GM19452 (cell line): ENCODE results near the gene STMP1.
"Not testable (repeated sequence)": the region's sequence is repeated elsewhere in the genome, so short reads cannot be mapped to it uniquely, and the experiment has no call there.

Source experiments
- ATAC-seq: cut with Tn5 transposase; IDR thresholded peaks from one replicate; pipeline ENCODE4 v1.9.1; 2021; ENCODE audit not compliant: unreplicated experiment

Gene STMP1

DNA sequence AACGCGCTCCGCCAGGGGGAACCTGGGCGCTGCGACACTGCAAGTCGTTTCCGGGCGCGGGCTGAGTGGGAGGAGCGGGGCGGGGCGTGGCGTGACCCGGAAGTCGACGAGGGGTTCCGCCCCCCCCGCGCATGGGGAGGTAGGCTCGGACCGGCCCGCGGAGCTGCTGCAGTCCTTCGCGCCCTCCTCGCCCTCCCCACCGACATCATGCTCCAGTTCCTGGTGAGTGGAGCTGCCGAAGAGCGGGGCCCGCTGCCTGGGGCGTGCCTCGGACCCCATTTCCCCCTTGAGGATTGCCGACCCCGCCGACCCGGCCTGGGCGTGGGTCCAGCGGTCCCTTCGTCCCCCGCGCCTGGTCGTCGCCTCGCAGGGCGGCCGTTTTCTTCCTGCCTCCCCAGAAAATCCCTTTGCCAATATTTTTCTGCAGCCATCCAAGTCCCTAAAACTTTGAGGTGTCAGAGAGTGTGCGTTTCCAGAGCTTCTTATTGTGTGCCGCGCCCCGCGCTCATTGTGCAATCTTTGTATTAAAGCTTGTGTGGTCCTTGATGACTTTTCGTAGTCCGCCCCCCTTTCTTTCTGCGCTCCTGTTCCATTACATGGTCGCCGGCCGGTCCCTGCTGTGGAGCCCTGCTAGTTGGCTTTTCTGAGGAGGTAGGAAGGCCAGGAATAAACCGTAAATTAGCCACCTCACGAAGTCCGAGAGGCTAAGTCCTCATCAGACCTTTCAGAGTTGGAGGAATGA, at the start of gene STMP1:
Gene STMP1 (plus strand): TSS at position 142 of the 742 bp plus-strand sequence.
- ATAC-seq = peak; percentile 86

DNA sequence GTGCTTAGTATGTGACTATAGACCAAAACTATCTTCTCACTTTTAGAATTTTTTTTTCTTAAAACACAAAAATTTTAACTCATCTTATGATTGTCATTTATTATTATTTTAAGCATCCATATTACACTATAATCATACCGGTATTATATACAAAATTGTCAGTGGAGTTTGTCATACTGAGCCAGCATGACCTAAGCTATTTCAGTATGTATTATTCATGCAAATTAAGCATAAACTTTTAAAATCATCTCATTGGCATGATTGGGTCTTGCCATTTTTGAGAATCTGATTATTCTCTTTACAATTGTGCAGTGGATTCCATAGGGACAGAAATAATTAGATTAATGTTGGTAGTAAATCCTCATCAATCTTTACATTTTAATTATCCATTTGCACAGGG, 46.2 kb upstream of the STMP1 start:
- no peak for ATAC-seq

DNA sequence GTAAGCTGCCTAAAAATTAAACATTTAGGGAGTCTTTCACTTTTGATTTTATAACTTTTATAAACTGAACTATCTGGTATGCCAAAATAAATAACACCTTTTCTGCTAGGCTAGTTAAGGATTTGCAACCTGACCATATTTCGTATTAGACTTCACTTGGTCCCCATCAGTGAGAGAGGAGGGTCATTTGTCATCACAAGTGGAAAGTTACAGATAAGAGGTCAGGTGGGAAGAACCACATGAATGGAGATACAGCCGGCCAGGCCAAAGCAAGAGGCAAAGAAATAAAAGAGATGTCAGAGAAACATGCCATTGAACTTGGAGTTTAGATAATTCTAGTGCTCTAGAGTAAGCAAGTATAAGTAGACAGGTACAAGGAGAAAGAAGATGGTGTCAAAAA, 44.5 kb upstream of the STMP1 start:
- ATAC-seq = no peak

DNA sequence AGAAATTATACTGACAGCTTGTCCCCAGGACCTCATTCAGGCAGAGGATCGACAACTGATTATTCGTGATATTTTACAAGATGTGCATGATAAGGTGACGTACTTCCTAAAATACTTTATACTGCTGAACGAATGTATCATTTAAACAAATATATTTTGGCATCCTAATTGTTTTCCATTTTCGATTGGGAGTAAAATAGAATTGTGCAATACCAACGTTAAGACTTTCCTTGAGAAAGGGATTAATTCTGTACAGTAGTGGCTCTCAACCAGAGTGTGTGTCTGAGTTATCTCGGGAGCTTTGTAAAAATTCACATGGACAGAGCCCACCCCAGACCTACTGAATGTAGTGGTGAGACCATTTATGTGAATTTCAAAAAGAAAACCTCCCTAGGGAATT, 43.8 kb upstream of the STMP1 start:
- ATAC-seq = no peak

DNA sequence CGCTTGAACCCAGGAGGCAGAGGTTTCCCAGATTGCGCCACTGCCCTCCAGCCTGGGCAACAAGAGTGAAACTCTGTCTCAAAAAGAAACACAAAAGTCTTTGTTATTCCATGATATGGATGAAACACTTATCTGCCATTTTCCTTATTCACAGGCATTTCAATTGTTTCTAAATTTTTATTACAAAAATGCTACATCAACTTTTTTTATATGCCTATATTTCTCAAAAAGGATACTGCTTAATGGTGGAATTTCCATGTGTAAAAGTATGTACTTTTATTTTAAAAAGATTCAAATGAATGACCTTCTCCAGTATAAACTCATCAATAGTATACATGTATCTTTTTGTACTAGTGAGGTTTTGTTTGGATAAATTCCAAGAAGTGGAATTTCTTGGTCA, 41.9 kb upstream of the STMP1 start:
- ATAC-seq = no peak

DNA sequence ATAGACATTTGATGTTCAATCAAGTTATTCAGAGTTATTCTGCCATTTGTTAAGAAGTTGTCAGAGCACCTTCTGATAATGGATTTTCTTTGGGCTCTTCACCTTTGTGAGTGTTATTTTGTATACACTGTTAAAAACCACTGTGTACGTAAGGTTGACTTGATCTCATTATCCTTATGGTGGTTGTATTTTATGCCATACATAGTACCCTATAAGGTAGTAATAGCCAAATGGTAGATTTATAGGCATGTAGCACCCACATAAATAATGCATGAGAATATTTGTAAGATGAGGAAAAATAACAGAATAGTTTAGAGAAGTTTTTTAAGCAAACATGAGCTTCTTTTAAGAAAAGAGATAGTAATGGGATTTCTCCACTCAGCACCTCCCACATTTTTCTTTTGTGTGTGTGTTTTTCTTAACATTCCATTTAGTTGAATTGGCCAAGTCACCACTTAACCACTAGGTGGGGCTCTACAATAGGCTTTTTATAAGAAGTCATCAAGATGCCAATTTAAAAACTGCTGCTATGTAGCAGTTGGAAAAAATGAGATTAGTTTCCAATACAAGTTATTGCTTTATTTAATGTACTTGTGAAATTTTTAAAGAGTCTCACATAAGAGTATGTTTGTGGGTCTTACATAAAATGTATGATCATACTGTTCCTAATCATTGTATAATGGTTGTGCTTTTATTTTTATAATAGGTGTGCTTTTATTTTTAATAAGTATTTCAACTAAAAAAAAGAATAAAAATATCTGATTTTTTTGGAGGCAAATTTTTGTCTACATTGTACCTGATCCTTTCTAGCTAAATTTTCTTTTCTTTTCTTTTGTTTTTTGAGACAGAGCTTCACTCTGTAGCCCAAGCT, 41.1 kb upstream of the STMP1 start:
- no peak for ATAC-seq

DNA sequence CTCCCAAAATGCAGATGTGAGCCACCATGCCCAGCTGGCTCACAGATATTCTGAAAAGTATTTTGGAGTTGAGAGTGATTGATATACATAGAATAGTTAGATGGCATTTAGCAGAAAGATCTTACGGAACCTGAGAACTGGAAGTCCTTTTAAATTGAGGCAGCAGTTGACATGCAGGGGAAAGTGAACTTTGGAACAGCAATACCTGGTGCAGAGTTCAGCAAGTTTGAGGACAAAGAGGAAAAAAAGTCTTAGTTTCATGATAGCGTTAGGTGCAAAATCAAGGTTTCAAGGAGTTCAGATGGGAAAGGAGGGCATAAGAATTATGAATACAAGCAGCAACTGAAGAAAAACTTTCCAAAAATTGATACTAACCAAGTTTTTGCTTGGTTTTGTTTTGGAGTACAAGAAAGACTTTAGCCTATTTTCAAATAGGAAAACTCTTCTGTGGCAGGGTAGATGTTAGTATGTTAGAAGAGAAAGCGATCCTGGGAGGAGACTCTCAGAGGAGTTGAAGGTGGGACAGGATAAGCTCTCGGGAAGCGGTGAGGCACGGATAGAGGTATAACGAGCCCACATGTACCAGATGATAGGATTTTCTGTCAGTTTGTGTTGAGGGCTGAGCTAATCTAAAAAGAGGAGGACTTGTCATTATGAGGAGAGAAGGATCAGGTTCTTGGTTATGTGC, 28.0 kb upstream of the STMP1 start:
- no peak for ATAC-seq

DNA sequence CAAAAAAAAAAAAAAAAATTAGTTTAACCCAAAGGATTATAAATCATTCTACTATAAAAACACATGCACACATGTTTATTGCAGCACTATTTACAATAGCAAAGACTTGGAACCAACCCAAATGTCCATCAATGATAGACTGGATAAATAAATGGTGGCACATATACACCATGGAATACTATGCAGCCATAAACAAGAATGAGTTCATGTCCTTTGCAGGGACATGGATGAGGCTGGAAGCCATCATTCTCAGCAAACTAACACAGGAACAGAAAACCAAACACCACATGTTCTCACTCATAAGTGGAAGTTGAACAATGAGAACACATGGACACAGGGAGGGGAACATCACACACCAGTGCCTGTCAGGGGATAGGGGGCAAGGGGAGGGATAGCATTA, 22.6 kb upstream of the STMP1 start:
- not testable (repeated sequence) for ATAC-seq

DNA sequence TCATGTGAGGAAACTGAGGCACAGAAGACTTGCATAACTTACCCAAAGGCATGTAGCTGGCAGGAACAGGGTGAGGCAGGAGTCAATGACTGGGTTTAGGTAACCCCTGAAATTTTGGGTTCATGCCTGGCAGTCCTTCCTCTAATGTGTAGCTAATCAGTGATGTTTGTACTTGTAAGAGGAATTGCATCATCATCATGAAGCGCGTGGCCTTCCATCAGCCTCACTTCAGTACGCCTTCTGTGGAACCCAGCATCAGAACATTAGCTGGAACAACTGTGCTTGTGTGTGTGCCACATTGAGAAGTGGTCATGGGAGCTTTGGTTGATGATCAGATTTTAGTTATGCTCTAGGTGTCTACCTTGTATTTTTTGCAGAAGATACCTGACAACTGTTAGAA, 18.2 kb upstream of the STMP1 start:
- ATAC-seq = no peak

DNA sequence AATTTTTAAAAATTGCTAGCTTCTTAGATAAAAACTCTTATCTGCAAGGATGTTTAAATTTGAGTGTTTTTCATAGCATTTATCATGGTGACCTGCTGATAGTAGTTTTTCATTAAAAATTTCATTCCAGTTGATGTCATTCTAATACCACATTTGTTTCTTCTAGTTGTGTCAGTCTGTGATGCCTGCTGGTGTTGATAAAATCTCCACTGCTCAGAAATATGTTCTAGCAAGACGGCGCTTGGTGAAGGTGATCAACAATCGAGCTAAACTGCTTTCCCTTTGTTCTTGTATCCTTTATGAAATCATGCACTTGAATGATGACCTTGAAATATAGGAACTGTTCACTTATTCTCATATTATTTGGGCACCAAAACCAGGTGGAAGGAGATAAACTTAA, 17.6 kb upstream of the STMP1 start:
- no peak for ATAC-seq

DNA sequence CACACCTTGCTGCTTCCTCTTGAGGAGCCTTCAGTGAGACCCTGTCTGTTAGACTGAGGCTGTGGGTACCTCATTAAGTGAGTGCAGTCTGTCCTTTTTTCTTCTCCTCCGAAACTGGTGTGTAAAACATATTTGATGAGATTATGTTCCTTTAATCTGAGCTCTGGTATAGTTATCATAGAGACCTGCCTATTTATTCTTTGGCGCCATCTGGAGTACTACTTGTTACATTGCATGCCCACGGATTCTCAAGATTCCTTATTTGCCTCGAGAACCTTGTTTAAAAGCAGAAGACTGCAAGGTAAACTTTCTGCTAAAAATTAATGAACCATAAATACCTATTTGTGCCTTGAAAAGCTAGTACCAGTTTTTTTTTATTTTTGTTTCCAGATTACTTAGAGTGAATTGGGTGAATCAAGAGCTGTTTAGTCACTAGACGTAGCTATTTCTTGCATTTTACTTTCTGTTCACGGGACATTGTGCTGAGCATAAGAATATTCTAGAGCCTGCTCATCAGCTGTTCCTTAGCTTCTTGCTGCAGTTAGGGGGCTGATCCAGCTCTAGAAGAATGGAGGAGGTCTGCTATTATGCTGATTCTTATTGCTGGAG, 16.9 kb upstream of the STMP1 start:
- no peak for ATAC-seq

DNA sequence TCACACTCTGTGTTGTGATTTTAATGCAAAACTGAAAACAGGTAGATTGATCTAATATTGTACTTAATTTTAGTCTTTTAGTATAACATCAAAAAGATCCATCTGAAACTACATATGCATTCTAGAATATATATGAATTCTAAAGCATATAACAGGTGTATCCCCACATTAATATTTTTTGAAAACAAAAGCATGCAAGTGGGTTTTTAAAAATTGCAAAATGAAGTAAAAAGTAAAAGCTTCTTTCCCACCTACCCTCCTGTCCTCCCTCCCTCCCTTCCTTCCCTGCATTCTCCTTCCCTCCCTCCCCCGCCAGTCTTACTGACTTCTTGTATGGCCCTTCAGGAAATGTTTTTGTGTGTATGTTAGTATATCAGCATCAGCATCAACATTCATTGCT, 14.6 kb upstream of the STMP1 start:
- no peak for ATAC-seq

DNA sequence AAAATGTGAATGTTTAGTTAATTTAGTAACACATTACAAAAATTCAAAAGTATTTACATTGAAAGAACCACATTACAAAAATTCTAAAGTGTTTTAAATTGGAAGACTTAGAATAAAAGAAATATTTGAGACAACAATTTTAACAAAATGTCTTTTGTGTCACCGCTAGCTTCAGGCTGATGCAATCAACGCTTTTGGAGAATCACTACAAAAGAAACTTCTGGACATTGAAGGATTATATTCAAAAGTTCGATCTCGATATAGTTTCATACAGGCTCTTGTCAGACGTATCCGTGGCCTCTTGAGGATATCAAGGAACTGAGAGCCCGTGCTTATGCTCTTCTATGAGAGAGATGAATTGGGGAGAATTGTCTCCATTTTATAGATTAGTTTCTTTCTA, 14.1 kb upstream of the STMP1 start:
- no peak for ATAC-seq

DNA sequence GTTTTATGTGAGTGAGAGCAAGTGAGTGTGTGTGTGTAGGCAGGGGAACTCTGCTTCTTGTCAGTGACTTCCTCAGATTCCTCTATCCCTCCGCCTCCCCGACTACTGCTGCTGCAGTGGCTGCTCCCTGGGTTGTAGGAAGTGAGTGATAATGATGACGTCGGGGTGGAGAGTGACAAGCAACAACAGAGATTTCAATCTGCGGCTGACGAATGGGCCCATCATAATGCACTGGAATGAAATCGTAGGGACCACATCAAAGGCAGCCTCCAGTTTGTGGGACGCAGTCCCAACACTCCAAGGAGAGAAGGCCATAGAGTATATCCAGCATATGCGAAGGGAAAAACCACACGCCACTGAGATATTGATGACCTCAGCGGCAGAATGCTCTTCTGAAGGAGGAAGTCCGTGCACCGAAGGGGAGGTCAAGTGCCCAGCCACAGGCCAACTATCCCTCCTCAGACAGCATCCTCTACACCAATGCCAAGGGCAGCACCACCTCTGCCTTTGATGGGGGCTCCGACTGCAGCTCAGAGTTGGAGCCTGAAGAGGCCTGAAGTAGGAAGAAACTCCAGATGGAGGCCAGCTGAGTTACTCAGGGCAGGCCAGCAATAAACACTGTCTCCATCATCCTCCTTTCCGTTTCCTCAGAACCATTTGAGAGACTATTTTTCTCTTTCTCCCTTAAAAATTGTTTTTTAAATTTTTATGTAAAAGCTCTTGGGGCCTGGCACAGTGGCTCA, 11.3 kb upstream of the STMP1 start:
- ATAC-seq = no peak

DNA sequence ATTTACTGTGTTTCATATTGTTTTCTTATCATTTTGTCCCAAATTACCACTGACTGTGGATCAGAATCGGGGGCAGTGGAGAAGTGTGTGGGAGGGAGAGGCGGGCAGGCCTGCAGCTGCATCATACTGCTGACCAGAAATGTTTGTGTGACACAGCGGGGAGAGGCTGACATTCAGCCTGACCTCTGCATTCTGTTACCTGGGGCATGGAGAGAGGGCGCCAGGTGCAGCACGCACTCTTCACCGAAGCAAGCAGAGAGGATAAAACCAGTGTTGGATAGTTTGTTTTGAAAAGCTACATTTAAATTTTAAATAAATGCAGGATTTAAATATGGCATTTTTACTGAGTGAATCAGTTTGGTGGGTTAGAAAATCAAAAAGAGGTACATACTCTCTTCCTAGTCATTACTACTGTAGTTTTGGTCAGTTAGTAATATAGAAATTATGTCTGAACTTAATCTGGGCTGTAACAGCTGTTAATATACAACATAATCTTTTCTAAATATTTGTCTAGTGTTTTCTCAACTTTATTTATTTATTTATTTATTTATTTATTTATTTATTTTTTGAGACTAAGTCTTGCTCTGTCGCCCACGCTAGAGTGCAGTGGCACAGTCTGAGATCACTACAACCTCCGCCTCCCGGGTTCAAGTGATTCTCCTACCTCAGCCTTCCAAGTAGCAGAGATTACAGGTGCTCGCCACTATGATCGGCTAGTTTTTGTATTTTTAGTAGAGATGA, 8.8 kb upstream of the STMP1 start:
- ATAC-seq = no peak

DNA sequence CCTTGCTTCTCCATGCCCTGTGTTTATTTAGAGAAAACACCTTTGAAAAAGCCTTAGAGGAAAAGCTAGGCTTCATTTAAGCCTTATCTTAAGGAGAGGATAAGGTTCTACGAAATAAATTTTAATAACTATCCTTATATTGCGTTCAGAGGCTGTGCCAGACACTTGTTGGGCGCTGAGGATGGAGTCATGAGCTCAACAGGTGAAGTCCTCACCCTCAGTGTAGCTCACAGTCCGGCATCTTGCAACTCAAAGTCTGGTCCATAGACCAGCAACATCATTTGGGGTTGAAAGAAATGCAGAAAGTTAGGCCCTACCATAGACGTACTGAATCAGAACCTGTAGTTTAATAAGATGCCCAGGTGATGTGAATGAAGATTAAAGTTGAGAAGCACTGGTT, 3.8 kb upstream of the STMP1 start:
- no peak for ATAC-seq

DNA sequence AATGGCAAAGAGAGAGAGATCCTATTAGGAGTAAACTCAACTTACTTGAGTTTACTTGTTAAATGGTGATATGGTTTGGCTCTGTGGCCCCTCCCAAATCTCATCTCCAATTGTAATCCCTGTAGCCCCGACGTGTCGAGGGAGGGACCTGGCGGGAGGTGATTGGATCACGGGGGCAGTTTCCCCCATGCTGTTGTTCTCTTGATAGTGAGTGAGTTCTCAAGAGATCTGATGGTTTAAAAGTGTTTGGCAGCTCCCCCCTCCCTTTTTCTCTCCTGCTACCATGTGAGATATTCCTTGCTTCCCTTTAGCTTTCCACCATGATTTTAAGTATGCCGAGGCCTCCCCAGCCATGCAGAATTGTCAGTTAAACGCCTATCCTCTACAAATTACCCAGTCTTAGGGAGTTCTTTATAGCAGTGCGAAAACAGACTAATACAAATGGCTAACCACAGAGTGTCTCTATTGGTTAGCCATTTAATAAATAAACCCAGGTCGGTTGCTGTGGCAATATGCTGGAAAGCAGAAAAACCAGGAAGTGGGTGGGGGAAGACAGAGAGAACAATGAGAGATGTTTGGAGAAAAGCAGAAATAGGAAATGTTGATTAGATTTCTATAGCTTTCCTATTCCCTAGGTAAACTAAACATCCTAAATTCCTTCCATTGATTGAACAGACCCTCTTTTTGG, 3.0 kb upstream of the STMP1 start:
- no peak for ATAC-seq

DNA sequence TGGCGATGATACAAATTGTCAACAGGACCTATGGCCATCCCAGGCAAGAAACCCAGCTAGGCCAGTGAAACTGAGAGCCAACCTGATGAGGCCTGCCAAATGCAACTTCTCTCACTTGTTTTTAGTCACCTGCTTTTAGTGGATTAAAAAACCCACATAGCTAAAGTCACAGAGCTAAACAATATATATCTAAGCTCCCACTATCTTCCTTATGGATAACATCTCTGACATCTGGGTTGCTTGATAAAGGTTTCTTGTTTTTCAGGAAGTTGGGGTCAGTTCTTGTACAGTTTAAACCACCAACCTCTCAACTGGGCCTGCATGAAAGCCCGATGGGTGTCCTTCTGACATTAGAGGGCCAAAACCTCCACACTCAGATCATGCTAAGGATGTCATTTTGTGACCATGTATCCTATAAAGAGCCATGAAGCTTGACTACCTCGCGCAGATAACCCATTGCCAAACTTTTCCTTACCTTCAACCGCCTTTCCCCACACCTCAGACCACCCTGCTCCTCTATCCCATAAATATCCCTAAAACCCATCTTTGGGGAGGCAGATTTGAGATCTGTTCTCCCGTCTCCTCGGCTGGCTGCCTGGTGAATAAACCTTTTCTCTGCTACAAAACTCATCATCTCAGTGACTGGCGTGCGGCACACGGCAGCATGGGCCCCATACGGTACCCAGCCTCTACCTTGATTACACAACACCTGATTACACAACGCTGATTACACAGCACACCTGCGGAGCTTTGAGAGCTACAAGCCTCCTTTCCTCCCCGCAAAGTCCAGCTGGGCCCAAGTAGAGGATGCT, 797 bp upstream of the STMP1 start:
- peak; percentile 5 for ATAC-seq

DNA sequence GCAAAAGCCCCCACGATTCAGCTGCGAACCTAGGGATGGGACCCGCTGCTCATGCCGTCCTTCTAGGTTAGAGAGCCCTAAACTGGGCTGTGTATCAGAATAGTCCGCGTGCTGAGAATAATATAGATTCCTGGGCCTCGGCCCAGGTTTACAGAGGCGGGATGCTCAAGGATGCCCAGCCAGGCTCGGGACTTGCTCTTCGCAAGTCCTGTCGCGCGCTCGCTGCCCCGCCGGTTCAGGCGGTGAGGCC, 266 bp upstream of the STMP1 start:
- ATAC-seq = no peak
